ENCODE measurements around the gene PARM1.

Gene PARM1

DNA sequence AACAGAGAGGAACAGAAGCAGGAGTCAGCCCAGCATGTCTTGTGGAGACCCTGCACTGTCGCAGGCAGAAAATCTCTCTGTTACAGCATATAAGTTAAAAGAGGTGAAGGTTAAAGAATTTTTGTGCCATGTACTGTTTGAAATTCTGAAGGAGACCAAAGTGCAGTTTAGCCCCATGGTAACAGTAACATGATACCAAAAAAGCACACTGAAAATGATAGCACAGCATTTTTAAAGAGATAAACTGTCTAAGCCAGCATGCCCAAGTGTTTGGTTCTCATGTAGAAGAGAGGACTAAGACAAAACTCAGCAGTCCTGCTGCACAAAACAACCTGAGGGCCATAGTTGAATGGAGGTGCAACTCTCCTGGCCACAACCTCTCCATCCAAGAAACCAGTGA lies 41.9 kb upstream of the PARM1 start:
- Histone ChIP-seq H2AFZ (ENCODE audit: low read depth, low read length) (no peak overlapping the region), H3K4me1 (ENCODE audit: low read length) (peaks cover 20% of the 10 kb centered on the region), H3K4me3 (ENCODE audit: low read length) (no peak overlapping the region), H3K36me3 (replicated peaks; ENCODE audit: low read depth, low read length) (no peaks in the 10 kb centered on the region), H3K79me2 (ENCODE audit: low read length) (no peaks in the 10 kb centered on the region), H3K9me3 (ENCODE audit: insufficient read depth, low read length) (no peaks in the 10 kb centered on the region), H3K9ac (ENCODE audit: low read length) (no peak overlapping the region), H3K27ac (ENCODE audit: low read length) (no peak overlapping the region), H4K20me1 (ENCODE audit: insufficient read depth, low read length) (no peaks in the 10 kb centered on the region), H3K27me3 (ENCODE audit: low read depth, low read length) (no peaks in the 10 kb centered on the region), H3K4me2 (ENCODE audit: low read length) (no peak overlapping the region)
- TF ChIP-seq, protein P1, sequence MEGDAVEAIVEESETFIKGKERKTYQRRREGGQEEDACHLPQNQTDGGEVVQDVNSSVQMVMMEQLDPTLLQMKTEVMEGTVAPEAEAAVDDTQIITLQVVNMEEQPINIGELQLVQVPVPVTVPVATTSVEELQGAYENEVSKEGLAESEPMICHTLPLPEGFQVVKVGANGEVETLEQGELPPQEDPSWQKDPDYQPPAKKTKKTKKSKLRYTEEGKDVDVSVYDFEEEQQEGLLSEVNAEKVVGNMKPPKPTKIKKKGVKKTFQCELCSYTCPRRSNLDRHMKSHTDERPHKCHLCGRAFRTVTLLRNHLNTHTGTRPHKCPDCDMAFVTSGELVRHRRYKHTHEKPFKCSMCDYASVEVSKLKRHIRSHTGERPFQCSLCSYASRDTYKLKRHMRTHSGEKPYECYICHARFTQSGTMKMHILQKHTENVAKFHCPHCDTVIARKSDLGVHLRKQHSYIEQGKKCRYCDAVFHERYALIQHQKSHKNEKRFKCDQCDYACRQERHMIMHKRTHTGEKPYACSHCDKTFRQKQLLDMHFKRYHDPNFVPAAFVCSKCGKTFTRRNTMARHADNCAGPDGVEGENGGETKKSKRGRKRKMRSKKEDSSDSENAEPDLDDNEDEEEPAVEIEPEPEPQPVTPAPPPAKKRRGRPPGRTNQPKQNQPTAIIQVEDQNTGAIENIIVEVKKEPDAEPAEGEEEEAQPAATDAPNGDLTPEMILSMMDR (IDR thresholded peaks at IDR 0.05; ENCODE audit: low read depth, low read length) = no peak
- no peak for TF ChIP-seq EZH2phosphoT487 (IDR thresholded peaks at IDR 0.05; ENCODE audit: low read depth)

DNA sequence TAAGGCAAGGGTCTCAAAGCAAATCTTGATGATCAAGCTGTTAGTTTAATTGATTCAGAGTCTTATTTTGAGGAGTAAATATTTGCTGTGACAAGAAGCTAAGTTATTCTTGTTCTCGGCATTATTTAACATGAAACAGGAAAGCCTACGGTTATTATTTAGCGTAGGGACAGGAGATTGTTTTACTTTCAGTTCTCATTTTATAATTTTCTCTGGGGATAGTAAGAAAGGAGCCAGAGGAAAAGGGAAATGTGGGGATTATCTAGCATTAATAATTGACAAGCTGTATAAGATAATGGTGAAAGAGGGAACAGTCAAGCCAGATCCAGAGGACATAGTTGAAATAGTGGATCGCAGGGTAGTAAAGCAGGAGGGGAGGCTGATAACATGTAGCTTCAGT lies 39.7 kb upstream of the PARM1 start:
- Histone ChIP-seq H3K9me3 (ENCODE audit: insufficient read depth, low read length) (no peaks in the 10 kb centered on the region), H3K27ac (ENCODE audit: low read length) (no peak overlapping the region), H3K36me3 (replicated peaks; ENCODE audit: low read depth, low read length) (no peaks in the 10 kb centered on the region), H4K20me1 (ENCODE audit: insufficient read depth, low read length) (no peaks in the 10 kb centered on the region), H2AFZ (ENCODE audit: low read depth, low read length) (peak overlapping the region; percentile 35; the same call in 1 of the 2 replicates), H3K4me3 (ENCODE audit: low read length) (peak overlapping the region; percentile 59), H3K4me2 (ENCODE audit: low read length) (peak overlapping the region; percentile 78), H3K27me3 (ENCODE audit: low read depth, low read length) (no peaks in the 10 kb centered on the region), H3K4me1 (ENCODE audit: low read length) (peaks cover 20% of the 10 kb centered on the region), H3K79me2 (ENCODE audit: low read length) (no peaks in the 10 kb centered on the region), H3K9ac (ENCODE audit: low read length) (no peak overlapping the region)
- TF ChIP-seq, protein P1 (IDR thresholded peaks at IDR 0.05; ENCODE audit: low read depth, low read length) = no peak
- no peak for TF ChIP-seq EZH2phosphoT487 (IDR thresholded peaks at IDR 0.05; ENCODE audit: low read depth)

DNA sequence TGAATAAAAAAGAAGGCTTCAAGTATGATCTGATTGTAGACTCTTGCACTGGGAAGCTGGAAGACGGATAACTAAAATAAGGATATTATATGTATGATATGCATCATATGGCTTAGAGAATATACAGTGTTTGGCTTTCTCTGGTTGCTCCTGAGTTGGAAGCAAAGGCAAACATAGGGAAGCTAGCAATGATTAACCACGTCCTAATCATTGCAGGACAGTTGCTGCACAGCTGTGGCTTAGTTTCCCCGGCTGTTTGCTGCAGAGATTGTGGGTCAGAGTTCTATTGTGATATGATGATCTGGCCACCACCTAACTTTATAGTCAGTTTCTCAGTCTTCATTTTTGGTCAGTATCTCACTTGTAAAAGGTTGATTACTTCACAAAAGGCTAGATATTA lies 36.3 kb upstream of the PARM1 start:
- Histone ChIP-seq H3K4me2 (ENCODE audit: low read length) (no peak overlapping the region), H3K79me2 (ENCODE audit: low read length) (no peaks in the 10 kb centered on the region), H3K27ac (ENCODE audit: low read length) (no peak overlapping the region), H3K4me3 (ENCODE audit: low read length) (no peak overlapping the region), H3K9ac (ENCODE audit: low read length) (no peak overlapping the region), H4K20me1 (ENCODE audit: insufficient read depth, low read length) (no peaks in the 10 kb centered on the region), H2AFZ (ENCODE audit: low read depth, low read length) (no peak overlapping the region), H3K4me1 (ENCODE audit: low read length) (peaks cover 20% of the 10 kb centered on the region), H3K36me3 (replicated peaks; ENCODE audit: low read depth, low read length) (no peaks in the 10 kb centered on the region), H3K9me3 (ENCODE audit: insufficient read depth, low read length) (no peaks in the 10 kb centered on the region), H3K27me3 (ENCODE audit: low read depth, low read length) (no peaks in the 10 kb centered on the region)
- TF ChIP-seq, protein P1 (IDR thresholded peaks at IDR 0.05; ENCODE audit: low read depth, low read length) = no peak

DNA sequence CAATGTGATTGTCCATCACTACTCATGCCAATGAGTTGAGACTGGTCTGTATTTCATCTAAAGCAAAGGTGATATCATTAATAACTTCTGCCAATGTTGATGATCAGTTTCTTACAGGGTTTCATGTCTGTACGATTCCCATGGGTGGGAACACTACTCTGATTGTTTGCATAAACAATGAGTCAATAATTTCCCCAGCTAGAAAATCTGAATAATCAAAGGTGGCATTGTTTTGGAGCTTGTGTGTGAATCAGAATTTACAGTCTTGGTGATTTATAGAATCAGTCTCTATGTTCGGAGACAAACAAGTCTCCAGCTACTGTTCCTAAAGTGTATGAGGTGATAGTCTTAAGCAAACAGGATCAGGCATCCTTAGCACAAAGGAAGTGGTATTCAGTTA lies 35.5 kb upstream of the PARM1 start:
- no peak overlapping the region for H3K4me2 ChIP-seq (ENCODE audit: low read length)
- H3K27ac ChIP-seq (ENCODE audit: low read length) = no peak overlapping the region
- H3K79me2 ChIP-seq (ENCODE audit: low read length) = no peaks in the 10 kb centered on the region
- H3K9ac ChIP-seq (ENCODE audit: low read length) = no peak overlapping the region
- peaks cover 20% of the 10 kb centered on the region for H3K4me1 ChIP-seq (ENCODE audit: low read length)
- TF ChIP-seq EZH2phosphoT487 (IDR thresholded peaks at IDR 0.05; ENCODE audit: low read depth) = no peak
- TF ChIP-seq, protein P1 (IDR thresholded peaks at IDR 0.05; ENCODE audit: low read depth, low read length) = no peak
- H3K27me3 ChIP-seq (ENCODE audit: low read depth, low read length) = no peaks in the 10 kb centered on the region
- no peaks in the 10 kb centered on the region for H3K36me3 ChIP-seq (replicated peaks; ENCODE audit: low read depth, low read length)
- no peaks in the 10 kb centered on the region for H3K9me3 ChIP-seq (ENCODE audit: insufficient read depth, low read length)
- H4K20me1 ChIP-seq (ENCODE audit: insufficient read depth, low read length) = no peaks in the 10 kb centered on the region
- H3K4me3 ChIP-seq (ENCODE audit: low read length) = no peak overlapping the region
- no peak overlapping the region for H2AFZ ChIP-seq (ENCODE audit: low read depth, low read length)

Data from OCI-LY3 (cell line).